Prostate gland (tissue), 2 donors: ENCODE results near the gene DOCK6.

Experiments used
- POLR2A ChIP-seq: fragments of 450-650 bp; IDR thresholded peaks from one replicate; pipeline ENCODE4 v1.6.1; 2016; ENCODE audit warnings: antibody characterized with exemption, mild to moderate bottlenecking
- POLR2AphosphoS5 ChIP-seq: sonication (generic); formaldehyde crosslinking; IDR thresholded peaks from one replicate; pipeline ENCODE4 v1.6.1; 2017; ENCODE audit warnings: antibody characterized with exemption
- TF ChIP-seq, protein P1 (sequence below), 4 experiments: fragments of 200-600 bp in 2 of 4; fragments of 450-650 bp in 2 of 4; sonication (generic) in 2 of 4; IDR thresholded peaks; 1 replicate in 3 of 4; 2 replicates in 1 of 4; pipeline ENCODE4 v1.5.1; 2016 to 2019; ENCODE audit warnings: antibody characterized with exemption in 4 of 4, mild to moderate bottlenecking in 2 of 4, moderate library complexity in 2 of 4

DNA sequence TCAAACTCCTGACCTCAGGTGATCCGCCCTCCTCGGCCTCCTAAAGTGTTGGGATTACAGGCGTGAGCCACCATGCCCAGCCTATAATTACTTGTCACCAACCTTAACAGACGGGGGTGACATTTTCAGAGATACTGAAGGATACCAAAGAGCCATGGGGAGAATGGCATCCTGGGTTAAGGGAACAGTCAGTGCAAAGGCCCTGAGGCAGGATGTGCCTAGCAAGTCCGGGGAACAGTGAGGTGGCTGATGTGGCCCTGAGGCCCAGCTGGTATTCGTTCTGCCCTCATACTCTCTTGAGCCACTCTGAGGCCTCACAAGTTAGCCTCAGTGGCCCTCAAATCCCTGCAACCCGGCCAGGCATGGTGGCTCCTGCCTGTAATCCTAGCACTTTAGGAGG lies 37.9 kb downstream of the DOCK6 start:
- no peak for TF ChIP-seq POLR2A
- TF ChIP-seq, protein P1, sequence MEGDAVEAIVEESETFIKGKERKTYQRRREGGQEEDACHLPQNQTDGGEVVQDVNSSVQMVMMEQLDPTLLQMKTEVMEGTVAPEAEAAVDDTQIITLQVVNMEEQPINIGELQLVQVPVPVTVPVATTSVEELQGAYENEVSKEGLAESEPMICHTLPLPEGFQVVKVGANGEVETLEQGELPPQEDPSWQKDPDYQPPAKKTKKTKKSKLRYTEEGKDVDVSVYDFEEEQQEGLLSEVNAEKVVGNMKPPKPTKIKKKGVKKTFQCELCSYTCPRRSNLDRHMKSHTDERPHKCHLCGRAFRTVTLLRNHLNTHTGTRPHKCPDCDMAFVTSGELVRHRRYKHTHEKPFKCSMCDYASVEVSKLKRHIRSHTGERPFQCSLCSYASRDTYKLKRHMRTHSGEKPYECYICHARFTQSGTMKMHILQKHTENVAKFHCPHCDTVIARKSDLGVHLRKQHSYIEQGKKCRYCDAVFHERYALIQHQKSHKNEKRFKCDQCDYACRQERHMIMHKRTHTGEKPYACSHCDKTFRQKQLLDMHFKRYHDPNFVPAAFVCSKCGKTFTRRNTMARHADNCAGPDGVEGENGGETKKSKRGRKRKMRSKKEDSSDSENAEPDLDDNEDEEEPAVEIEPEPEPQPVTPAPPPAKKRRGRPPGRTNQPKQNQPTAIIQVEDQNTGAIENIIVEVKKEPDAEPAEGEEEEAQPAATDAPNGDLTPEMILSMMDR (IDR thresholded peaks at IDR 0.05): no peak
- no peak for TF ChIP-seq POLR2AphosphoS5
